ENCODE results near the gene F13B.
"Not testable (repeated sequence)": the region's sequence is repeated elsewhere in the genome, so short reads cannot be mapped to it uniquely, and the experiment has no call there.

The F13B gene

GRCh38 chr1:197013234-197013633, 53.8 kb downstream of the F13B start:
- no peak overlapping the region for H3K9ac ChIP-seq (ENCODE audit: low read depth, low read length)
- no peak overlapping the region for H3K4me3 ChIP-seq (ENCODE audit: low read depth, low read length)
- no peaks in the 10 kb centered on the region for H3K27me3 ChIP-seq (ENCODE audit: control insufficient read depth, insufficient read depth, low read length)
- peaks cover 5% of the 10 kb centered on the region for H3K9me3 ChIP-seq (ENCODE audit: control insufficient read depth, insufficient read depth, low read length)
- no peak overlapping the region for H3K27ac ChIP-seq (ENCODE audit: low read depth, low read length)
- no peaks in the 10 kb centered on the region for H3K36me3 ChIP-seq (ENCODE audit: control insufficient read depth, insufficient read depth, low read length)
- no peaks in the 10 kb centered on the region for H3K4me1 ChIP-seq (ENCODE audit: control insufficient read depth, insufficient read depth, low read length)

DNA sequence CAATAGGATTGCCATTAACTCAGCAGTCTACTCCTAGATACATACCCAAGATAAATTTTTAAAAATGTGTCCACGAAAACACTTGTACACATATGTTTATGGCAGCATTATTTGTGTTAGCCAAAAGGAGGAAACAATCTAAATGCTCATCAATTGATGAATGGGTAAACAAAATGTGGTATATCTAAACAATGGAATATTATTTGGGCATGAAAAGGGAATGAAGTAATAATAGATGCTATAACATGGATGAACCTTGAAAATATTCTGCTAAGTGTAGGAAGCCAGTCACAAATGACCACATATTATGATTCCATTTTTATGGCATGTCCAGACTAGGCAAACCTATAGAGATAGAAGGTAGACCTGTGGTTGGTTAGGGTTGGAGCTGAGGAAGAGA, 55.4 kb downstream of the F13B start:
- Histone ChIP-seq H3K27me3 (ENCODE audit: control insufficient read depth, insufficient read depth, low read length) (no peaks in the 10 kb centered on the region), H3K27ac (ENCODE audit: low read depth, low read length) (no peak overlapping the region), H3K36me3 (ENCODE audit: control insufficient read depth, insufficient read depth, low read length) (no peaks in the 10 kb centered on the region), H3K4me3 (ENCODE audit: low read depth, low read length) (no peak overlapping the region), H3K4me1 (ENCODE audit: control insufficient read depth, insufficient read depth, low read length) (no peaks in the 10 kb centered on the region), H3K9ac (ENCODE audit: low read depth, low read length) (no peak overlapping the region), H3K9me3 (ENCODE audit: control insufficient read depth, insufficient read depth, low read length) (peaks cover 5% of the 10 kb centered on the region)

DNA sequence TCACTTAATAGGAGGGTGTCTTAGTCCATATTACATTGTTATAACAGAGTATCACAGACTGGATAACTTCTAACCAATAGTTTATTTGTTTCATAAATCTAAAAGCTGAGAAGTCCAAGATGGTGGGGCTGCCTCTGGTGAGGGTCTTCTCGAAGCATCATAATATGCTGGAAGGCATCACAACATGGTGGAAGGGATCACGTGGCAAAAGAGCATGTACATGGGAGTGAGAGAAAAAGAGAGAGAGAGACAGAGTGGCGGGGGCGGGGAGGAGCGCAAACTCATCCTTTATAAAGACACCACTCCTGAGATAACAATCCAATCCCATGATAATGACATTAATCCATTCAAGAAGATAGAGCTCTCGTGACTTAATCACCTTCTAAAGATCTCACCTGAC, 58.2 kb downstream of the F13B start:
- no peaks in the 10 kb centered on the region for H3K27me3 ChIP-seq (ENCODE audit: control insufficient read depth, insufficient read depth, low read length)
- H3K4me3 ChIP-seq (ENCODE audit: low read depth, low read length), result no peak overlapping the region
- no peak overlapping the region for H3K27ac ChIP-seq (ENCODE audit: low read depth, low read length)
- no peaks in the 10 kb centered on the region for H3K4me1 ChIP-seq (ENCODE audit: control insufficient read depth, insufficient read depth, low read length)
- no peak overlapping the region for H3K9ac ChIP-seq (ENCODE audit: low read depth, low read length)
- H3K36me3 ChIP-seq (ENCODE audit: control insufficient read depth, insufficient read depth, low read length), result no peaks in the 10 kb centered on the region
- peaks cover 5% of the 10 kb centered on the region for H3K9me3 ChIP-seq (ENCODE audit: control insufficient read depth, insufficient read depth, low read length)

- Histone ChIP-seq H3K4me1 (ENCODE audit: control insufficient read depth, insufficient read depth, low read length) (no peaks in the 10 kb centered on the region), H3K27ac (ENCODE audit: low read depth, low read length) (no peak overlapping the region), H3K27me3 (ENCODE audit: control insufficient read depth, insufficient read depth, low read length) (no peaks in the 10 kb centered on the region), H3K4me3 (ENCODE audit: low read depth, low read length) (no peak overlapping the region), H3K9me3 (ENCODE audit: control insufficient read depth, insufficient read depth, low read length) (no peaks in the 10 kb centered on the region), H3K9ac (ENCODE audit: low read depth, low read length) (no peak overlapping the region), H3K36me3 (ENCODE audit: control insufficient read depth, insufficient read depth, low read length) (no peaks in the 10 kb centered on the region)
These were observed 63.9 kb downstream of the F13B start for GRCh38 chr1:197003132-197003531.

GRCh38 chr1:197001828-197002227, 65.2 kb downstream of the F13B start:
- Histone ChIP-seq H3K9me3 (ENCODE audit: control insufficient read depth, insufficient read depth, low read length) (no peaks in the 10 kb centered on the region), H3K4me1 (ENCODE audit: control insufficient read depth, insufficient read depth, low read length) (no peaks in the 10 kb centered on the region), H3K36me3 (ENCODE audit: control insufficient read depth, insufficient read depth, low read length) (no peaks in the 10 kb centered on the region), H3K27ac (ENCODE audit: low read depth, low read length) (no peak overlapping the region), H3K9ac (ENCODE audit: low read depth, low read length) (no peak overlapping the region), H3K27me3 (ENCODE audit: control insufficient read depth, insufficient read depth, low read length) (no peaks in the 10 kb centered on the region), H3K4me3 (ENCODE audit: low read depth, low read length) (no peak overlapping the region)

- peaks cover under 1% of the 10 kb centered on the region; the same call in 1 of the 2 replicates for H3K4me1 ChIP-seq (ENCODE audit: control insufficient read depth, insufficient read depth, low read length)
- no peak overlapping the region for H3K9ac ChIP-seq (ENCODE audit: low read depth, low read length)
These were observed 69.6 kb downstream of the F13B start for GRCh38 chr1:196997423-196997822.

DNA sequence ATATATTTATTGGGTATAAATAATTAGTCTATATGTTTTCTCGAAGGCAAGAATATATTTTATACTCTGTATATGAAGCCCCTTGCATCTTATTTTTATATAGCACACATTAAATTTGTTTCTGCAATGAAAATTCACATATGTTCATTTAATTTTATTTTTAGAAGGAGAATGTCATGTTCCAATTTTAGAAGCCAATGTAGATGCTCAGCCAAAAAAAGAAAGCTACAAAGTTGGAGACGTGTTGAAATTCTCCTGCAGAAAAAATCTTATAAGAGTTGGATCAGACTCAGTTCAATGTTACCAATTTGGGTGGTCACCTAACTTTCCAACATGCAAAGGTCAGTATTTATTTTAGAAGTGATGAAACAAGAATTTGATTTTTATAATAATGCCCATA, 73.1 kb downstream of the F13B start:
- no peaks in the 10 kb centered on the region for H3K9me3 ChIP-seq (ENCODE audit: control insufficient read depth, insufficient read depth, low read length)
- H3K36me3 ChIP-seq (ENCODE audit: control insufficient read depth, insufficient read depth, low read length), result no peaks in the 10 kb centered on the region
- H3K27me3 ChIP-seq (ENCODE audit: control insufficient read depth, insufficient read depth, low read length), result no peaks in the 10 kb centered on the region
- no peak overlapping the region for H3K4me3 ChIP-seq (ENCODE audit: low read depth, low read length)
- H3K9ac ChIP-seq (ENCODE audit: low read depth, low read length), result no peak overlapping the region
- peaks cover 8% of the 10 kb centered on the region; the same call in 1 of the 2 replicates for H3K4me1 ChIP-seq (ENCODE audit: control insufficient read depth, insufficient read depth, low read length)
- no peak overlapping the region for H3K27ac ChIP-seq (ENCODE audit: low read depth, low read length)

More at GRCh38 chr1:196997423-196997822, 69.6 kb downstream of the F13B start:
- no peaks in the 10 kb centered on the region for H3K36me3 ChIP-seq (ENCODE audit: control insufficient read depth, insufficient read depth, low read length)
- H3K9me3 ChIP-seq (ENCODE audit: control insufficient read depth, insufficient read depth, low read length), result no peaks in the 10 kb centered on the region
- no peak overlapping the region for H3K4me3 ChIP-seq (ENCODE audit: low read depth, low read length)
- H3K27ac ChIP-seq (ENCODE audit: low read depth, low read length), result no peak overlapping the region
- no peaks in the 10 kb centered on the region for H3K27me3 ChIP-seq (ENCODE audit: control insufficient read depth, insufficient read depth, low read length)

DNA sequence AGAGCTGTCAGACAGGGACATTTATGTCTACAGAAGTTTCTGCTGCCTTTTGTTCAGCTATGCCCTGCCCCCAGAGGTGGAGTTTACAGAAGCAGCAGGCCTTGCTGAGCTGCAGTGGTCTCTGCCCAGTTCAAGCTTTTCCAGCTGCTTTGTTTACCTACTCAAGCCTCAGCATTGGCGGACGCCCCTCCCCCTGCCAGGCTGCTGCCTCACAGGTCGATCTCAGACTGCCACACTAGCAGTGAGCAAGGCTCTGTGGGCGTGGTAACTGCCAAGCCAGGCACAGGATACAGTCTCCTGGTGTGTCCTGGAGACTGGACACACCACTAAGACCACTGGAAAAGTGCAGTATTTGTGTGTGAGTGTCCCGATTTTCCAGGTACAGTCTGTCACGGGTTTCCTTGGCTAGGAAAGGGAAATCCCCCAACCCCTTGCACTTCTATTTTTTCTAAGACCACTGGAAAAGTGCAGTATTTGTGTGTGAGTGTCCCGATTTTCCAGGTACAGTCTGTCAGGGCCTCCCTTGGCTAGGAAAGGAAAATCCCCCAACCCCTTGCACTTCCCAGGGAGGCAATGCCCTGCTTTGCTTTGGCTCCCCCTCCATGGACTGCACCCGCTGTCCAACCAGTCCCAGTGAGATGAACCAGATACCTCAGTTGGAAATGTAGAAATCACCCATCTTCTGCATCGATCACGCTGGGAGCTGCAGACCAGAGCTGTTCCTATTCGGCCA, 75.0 kb downstream of the F13B start:
- not testable (repeated sequence) for H3K4me1 ChIP-seq (ENCODE audit: control insufficient read depth, insufficient read depth, low read length); H3K27me3 ChIP-seq (ENCODE audit: control insufficient read depth, insufficient read depth, low read length); H3K36me3 ChIP-seq (ENCODE audit: control insufficient read depth, insufficient read depth, low read length); H3K9me3 ChIP-seq (ENCODE audit: control insufficient read depth, insufficient read depth, low read length); H3K9ac ChIP-seq (ENCODE audit: low read depth, low read length)
- H3K27ac ChIP-seq (ENCODE audit: low read depth, low read length), result peak overlapping the region; percentile 17
- H3K4me3 ChIP-seq (ENCODE audit: low read depth, low read length), result peak overlapping the region; percentile 7; the same call in 1 of the 2 replicates

Data from HUES48 (cell line).